Inferior parietal cortex (tissue), 1 donor: ENCODE measurements around the gene C3orf22.

Source experiments
- DNase-seq: peaks from one replicate; pipeline ENCODE4 v3.0.0-alpha.2; 2016; ENCODE audit errors: extremely low spot score

C3orf22 gene

DNA sequence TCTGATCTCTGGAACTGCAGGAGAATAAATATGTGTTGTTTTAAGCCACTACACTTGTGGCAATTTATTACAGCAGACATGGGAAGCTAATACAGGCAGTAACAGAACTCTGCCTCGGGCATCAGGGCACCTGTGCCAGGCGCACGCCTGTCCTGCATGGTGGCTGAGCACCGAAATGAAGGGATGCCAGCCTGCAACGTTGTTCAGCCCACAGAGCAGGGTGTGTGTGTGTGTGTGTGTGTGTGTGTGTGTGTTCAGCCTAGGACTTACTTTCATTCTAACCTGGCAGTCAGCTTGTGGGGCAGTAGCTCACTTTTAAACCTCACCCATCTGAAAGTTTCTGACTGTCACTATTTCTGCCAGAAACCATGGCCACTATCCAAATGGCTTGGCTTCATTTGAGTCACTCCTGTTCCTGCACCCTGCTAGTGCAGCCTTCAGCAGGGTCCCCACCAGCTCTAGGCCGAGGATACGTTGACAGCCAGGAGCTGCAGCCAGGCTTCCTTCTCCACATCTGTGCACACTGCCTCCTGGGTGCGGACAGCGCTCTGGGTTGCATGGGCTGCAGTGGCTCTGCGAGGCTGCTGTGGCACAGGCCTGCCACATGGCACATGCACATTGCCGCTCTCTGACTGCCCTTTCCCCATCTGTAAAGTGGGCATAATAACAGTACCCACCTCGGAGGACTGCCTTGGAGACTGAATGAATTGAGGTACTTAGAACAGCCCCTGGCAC is 45.6 kb downstream of the C3orf22 start:
- DNase-seq: no peak

DNA sequence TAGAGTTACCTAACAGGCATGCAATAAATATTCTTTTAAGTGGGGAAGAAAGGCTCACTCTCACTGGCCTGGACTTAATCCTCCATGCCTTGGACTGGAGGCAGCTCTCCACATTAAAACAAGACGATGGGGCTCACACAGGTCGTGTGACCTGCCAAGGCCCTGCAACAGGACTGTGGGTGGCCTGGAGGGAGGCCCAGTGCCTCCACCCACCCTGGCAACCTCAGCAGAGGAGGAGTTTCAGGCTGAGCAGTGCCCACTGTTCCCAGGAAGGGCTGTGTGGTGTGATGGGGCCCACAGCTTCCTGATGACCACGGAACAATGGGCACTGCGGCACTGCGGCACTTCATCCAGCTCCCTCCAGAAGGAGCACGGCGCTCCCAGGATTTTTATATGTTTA is 46.7 kb downstream of the C3orf22 start:
- no peak for DNase-seq

DNA sequence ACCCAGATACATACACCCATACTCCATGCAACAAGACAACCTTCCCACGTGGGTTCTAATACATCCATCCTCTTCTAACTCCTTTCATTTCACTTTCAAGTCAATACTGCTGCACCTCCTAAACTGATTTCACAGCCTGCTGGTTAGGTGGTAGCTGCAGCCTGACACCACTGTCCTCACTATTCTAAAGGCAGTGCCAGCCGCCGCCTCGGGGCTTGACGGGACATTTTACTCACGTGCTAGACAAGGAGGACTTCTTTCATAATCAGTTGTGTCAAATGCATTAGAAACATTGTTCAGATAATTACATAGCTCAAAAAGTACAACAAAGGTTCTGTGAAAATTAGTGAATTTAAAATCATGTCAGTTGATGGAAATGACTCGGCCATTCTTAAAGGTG is 47.4 kb downstream of the C3orf22 start:
- no peak for DNase-seq

DNA sequence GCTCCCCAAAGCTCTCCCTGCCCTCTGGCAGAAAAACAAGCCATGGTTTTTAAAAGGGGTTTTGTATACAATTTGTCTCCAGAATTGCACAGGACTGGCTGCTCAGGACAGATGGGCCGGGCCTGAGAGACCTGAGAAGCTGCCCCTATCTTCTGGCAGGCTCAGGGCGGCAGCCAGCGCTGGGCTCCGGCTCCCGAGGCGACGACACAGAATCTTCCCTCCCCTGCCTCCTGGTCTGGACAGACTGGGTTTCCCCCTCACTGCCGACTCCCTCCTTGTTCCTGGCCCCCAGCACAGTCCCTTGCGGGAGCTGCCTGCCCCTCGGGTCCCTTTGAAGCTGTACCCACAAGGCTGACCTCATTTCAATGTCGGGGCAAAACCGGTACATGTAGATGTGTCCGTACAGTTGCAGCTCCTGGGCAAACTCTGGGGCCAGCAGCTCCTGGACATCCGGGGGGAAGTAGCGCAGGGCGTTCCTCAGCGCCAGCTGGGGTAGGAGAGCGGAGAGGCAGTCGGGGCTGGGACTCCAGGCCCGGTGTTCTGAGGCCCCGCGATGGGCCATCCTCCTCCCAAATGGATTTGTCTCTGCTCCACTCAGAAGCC is 48.3 kb downstream of the C3orf22 start:
- DNase-seq: no peak

DNA sequence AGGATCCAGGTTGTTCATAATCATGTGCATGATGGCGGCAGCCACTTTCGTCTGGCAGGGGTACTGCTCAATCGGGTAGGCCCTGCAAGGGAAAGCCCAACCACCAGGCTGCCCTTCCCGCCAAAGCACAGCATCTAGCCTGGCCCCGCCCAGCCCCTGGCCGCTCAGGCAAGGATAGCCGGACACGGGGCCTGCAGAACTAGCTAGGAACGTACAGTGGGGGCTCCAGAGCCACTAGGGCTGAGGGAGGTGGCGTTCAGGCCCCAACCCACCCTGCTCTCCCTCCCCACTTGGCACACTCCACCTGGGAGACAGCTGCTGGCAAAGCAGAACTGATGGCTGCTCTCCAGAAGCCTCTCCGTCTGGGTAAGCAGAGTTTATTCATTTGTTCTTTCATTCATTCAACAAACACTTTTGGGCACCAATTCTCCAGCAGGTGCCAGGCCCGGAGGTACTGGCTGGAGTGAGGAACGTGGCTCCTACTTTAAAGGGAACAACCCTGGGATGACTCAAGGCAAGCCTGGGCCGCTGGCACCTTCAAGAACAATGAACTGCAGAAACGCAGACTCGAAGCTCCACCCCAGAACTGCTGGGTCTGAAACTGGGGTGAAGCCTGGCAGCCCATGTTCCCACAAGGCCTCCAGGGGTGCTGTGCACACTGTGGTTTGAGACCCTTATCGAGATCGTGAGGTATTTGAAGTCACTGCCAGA is 49.0 kb downstream of the C3orf22 start:
- no peak for DNase-seq

DNA sequence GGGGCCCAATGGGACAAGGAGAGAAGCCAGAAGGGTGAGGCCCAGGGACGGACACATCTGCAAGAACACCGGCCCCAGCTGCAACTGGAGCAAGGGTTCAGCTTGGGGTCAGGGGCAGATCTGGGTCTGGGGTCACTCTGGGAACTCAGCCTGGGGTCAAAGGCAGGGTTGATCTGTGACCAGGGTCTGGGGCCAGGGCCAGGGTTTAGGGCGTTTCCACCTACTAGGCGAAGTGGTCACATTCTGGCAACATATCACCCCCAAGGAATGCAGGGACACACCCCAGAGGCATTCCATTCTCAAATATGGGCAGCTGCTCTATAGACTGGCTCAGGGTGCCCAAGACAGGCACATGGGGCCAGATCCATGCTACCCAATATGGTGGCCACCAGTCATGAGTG is 50.2 kb downstream of the C3orf22 start:
- DNase-seq: no peak

DNA sequence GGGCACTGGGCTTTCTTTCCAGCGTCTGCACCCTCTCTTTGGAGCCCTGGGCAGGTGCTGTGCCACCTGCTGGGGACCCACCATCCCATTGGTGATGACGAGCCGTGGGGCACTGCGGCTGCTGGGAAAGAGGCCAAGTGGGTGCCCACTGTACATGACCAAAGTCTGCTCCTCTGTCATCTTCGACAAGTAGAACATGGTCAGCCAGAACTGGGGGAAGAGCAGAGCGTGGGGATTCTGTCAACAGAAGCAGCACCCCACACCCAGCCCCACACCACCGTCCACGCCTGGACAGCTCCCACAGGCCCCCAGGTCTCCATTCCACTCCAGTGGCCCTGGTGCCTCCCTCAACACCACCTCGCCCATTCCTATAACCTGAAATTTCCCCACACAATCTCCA is 50.8 kb downstream of the C3orf22 start:
- DNase-seq: no peak

DNA sequence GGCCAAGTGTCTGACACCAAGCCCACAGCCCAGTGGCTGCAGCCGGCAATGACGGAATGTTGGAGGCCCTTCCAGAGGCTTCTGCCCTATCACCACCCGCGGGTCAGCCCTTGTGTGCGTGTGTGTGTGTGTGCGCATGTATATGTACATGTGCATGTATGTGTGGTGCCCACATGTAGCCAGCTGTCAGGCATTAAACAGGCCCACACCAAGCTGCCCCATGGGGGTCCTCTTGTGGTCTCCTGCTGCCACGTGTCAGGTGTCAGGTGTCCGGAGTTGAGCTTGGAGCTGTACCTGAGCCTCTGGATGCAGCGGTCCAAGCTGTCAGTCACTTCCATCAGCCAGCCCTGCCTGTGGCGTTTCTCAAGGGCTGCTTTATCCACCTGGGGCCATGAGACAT is 55.0 kb downstream of the C3orf22 start:
- DNase-seq: no peak

DNA sequence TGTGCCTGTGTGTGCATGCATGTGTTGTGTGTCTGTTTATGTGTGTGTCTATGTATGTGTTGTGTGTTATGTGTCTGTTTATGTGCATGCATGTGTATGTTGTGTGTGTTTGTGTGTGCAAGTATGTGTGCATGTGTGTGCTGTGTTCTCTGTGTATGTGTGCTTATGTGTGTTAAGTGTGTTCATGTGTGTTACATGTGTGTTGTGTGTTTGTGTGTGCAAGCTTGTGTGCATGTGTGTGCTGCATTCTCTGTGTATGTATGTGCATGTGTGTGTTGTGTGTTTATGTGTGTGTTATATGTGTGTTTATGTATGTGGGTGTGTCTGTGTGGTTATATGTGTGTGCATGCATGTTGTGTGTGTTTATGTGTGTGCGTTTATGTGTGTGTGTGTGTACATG is 56.1 kb downstream of the C3orf22 start:
- DNase-seq: no peak

DNA sequence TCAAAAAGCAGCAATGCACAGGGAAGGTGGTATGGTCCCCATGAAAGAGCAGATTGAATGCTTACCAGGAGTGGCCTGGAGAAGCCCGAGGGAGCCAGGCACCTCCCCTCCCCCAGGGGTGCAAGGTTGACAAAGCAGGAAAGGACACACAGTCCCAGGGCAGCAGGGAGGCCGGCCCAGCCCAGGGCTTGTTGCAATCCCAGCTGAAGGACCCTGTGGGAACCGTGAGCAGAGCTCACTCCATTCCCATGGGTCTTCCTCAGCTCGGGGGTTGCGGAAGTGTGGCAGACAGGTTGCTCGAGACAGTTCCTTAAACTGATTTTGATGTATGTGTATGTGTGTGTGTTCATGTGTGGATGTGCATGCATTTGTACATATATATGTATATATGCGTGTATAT is 57.0 kb downstream of the C3orf22 start:
- DNase-seq: no peak

DNA sequence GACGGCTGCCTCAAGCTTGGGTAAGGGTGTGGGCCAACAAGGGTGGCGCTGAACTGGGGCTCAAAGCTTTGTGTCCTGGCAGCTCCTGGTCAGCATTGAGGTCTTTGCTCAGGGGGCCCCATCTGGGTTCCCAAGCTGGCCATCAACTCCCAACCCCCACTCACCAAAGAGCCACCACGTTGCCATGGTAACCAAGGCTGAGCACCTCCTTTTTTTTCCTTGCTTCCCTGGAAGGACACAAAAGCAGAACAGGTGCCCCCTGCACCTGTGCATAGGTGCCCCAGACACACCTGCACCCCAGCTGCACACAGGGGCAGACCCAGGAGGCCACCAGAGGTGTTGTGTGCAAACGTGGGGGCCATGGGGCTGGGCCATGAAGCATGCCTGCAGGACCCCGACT is 57.7 kb downstream of the C3orf22 start:
- DNase-seq: no peak

DNA sequence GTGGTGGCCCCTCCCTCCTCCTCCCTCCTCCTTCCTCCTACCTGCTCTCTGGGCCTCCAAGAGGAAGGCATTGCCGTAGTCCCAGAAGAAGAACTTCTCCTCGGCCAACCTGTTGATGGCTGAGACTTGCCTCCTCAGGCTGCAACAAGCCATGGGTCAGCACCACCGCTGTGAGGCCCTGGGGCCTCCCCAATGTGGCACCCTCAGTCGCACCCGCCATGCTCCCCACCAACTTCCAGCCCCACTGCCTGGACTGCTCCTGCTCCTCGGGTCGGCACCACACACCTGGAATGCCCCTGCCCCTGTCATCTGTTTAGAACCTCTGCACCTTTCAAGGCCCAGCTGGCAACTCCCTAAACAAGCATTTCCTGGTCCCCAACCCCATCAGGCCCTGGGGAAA is 58.7 kb downstream of the C3orf22 start:
- DNase-seq: no peak
